Measurements from ENCODE around the gene E4F1.

E4F1 gene

DNA sequence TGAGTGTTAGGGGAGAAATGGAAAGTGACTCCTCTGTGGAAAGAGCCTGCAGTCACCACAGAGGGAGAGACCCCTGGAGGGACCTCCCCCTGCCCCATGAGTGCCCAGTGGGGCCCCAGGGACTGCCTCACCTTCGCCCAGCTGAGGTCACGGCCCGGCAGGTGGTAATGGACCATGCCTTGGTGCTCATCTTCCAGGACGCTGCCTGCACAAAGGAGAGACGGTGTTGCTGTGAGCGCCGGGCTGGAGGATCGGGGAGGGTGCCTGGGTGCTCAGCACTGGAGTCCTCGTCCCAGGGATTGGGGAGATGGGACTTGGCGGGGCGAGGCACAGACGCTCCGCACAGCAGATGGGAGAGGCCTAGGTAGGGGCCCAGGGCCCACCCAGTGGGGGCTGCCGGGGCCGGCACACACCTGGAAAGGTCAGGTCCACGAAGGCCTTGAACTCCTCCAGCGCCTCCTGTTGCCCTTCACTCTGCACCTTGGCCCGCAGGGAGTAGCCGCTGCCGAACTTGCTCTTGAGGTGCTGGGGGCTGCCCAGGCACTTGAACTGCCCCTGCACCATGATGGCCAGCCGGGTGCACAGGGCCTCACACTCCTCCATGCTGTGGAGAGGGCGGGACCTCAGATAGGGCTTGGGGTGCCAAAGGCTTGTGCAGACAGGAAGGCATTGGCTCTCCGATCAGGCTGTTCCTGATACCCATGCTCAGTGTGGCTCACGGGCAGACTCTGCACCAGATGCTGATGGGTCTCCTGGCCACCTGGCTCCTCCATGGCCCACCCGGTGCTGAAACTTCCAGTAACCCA is 54.3 kb downstream of the E4F1 start:
- DNase-seq, result no peak

DNA sequence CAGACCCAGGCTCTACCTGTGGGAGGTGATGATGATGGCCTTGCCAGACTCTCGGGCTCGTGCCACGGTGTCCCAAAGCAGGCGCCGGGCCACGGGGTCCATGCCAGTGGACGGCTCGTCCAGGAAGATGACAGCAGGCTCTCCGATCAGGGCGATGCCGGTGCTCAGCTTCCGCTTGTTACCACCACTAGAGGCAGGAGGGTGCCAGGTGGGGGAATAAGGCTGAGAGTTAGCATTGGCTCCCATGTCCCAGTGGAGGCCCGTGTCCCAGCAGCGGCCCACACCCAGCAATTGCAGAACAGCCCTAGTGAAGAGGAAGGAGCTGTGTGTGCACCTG is 54.8 kb downstream of the E4F1 start:
- DNase-seq, result no peak

DNA sequence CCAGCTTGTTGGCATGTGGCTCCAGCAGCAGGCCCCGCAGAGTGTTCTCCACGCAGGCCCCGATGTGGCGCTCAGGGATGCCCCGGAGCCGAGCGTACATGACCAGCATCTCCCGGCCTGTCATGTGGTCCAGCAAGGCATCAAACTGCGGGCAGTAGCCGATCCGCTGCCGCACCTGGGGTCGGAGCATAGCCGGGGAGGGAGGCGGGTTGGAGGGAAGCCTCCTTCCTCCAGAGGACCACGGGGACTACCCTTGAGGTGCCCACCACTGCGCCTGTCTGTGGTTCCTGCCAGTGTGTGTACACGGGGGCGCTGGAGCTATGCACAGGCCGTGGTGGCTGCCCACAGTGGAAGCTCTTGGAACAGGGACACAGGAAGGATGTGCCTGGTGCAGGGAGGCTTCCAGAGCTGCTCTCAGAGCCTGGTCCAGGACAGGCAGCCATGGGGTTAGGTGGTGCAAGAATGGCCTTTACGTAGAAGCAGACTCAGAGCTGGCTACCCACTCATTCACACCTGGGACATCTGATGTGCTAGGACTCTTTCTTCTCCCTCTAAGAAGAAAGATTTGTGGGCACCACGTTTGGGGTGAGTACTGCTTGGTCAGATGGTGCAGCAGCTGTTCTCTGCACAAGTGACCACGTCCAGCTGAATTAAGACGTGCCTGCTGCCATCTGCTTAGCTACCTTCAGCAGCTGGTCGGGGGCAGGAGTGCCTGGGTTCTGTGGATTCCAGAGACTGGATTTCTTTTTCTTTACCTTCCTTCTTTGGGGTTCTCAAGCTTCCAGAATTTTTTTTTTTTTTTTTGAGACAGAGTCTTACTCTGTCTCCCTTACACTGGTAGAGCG is 55.8 kb downstream of the E4F1 start:
- no peak for DNase-seq

DNA sequence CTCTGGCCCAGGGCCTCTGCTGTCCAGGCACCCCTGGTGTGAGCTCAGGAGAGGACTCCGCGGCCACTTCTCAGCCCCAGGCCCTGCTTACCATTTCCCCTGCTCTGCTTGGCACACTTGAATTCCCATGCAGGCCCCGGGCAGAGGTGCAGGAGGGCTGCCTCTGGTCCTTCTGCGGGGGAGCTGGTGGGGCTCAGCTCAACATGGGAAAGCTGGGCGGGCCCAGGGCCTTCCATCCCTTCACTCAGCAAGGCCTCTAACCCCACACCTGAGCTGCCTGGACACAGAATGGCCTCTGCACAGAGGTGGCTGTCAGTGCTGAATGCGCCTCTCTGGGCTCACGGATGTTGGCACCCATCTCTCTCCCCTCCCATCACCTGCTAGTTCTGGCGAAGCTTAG is 57.1 kb downstream of the E4F1 start:
- DNase-seq, result no peak

DNA sequence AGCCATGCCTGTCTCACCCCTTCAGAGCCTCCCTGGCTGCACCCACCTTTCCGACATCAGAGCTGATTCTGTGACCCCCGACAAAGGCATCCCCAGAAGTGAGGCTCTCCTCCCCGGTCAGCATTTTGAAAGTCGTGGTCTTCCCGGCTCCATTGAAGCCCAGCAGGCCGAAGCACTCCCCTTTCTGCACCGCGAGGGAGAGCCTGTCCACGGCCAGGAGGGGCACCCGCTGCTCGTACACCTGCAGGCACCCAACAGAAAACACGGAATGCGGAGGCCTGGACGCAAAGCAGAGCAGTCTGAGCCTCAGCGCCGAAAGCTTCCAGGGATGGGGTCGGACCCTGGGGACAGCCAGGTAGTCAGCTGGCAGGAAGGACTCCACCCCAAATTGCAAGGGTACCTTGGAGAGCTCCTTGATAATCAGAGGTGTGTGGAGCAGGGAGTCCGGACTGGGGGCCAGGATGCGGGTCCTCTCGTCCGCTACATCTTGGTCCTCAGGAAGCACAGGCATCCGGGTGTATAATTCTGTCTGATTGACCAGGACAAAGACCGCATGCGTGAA is 57.7 kb downstream of the E4F1 start:
- DNase-seq, result no peak

DNA sequence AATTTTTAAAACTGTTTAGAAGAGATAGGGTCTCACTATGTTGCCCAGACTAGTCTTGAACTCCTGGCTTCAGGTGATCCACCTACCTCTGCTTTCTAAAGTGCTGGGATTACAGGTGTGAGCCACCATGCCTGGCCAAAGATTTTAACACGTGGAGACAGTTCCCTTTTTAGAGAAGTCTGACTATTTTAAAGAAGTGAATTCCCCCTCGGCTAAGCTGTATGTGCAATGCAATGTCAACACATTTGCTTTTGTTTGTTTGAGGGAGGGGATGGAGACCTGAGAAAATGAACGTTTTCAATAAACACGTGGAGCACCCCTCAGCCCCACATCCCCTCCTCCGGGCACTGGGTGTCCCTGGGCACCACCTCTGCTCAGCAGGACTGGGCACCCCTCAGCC is 58.9 kb downstream of the E4F1 start:
- no peak for DNase-seq

DNA sequence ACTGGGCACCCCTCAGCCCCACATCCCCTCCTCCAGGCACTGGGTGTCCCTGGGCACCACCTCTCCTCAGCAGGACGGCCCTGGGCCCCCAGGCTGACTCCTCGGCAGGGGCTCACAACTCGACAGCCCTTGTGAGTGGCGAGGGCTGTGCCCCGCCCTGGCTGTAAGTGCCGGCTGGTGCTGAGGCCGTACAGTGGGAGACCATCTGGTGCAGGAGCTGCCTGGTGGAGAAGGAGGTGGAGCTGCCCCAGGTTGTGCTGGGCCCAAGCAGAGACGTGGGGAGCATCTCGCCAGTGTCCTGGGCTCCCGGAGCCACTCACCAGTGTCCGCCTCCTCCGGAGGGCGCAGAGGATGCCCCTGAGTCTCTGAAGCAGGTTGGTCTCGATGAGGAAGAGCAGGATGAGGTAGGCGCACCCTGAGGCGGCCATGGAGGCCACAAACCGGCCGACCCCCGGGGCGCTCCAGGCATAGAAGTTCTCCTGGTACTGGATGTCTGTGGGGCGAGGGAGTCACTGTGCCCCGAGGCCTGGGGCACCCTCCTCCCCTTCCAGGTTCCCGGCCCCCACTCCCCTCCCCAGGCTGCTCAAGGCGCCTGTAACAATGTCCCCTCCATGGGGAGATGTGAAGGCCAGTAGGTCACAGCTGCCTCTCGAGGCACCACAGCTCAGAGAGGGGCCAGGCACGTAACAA is 59.6 kb downstream of the E4F1 start:
- DNase-seq, result no peak

DNA sequence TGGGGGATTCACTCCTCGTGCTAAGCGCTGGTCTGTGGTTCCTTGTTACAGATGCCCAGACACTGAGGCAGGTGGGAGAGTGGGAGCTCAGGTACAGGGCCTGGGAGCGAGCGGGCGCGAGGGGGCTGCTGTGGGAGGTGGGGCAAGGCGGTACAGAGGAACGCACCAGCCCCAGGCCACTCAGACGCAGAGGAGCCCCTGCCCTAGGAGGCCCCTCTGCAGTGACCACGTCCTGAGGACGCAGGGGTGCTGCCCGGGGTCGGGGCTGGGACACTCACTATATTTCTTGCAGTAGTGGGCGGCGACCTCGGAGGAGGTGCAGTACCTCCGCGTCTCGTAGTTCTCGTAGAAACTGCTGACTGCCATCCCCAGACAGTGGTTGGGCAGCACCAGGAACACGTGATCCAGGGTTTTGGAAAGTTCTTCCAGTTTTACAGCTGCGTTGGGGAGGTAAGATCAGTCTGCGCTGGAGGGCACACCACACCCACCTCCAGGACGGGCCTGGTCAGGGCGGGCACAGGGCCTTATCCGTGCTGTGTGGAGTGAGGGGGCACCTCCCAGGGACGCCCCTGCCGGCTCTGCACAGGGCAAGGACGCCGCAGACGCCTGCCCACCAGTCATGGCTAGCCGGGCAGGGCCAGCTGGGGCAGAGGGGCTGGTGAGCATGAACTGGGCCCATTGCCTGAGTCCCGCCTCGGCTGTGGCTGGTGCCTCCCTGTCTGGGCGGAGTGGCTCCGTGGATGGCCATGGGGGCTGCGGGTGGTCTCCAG is 60.8 kb downstream of the E4F1 start:
- no peak for DNase-seq

DNA sequence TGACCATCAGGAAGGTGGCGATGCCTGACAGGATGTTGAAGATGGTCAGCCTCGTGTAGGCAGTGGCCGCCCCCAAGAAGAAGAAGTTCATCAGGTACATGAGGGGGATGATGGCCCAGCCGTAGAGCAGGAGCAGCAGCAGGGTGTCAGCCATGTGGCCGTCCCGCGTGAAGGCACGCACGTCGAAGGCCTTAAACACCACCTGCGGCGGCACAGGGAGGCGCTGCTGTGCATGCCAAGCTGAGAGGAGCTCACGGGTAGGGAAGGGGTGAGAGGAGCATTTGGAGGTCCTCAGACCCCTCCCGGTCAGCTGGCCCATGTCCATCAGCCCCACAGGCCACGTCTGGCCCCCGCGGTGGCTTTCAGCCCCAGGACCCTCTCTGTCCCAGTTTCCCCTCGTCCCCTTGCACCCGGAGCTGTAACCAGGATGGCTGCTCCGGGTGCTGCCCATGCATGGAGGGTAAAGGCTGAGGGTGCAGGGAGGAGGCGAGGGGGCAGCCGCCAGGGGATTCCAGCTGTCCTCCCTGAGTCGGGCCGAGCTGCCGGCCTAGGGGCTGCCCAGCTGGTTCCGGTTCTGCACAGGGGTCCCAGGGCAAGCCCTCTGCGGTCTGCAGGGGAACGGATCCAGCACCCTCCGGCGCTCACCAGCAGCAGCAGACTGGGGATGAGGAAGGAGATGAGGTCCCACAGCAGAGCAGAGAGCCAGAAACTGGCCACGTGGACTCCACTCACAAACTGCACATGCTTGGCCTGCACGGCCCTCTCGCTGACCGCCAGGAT is 61.6 kb downstream of the E4F1 start:
- no peak for DNase-seq
